RWPE1 (cell line): Measurements from ENCODE around the gene RAP1GAP2.

Experiments used
- CTCF ChIA-PET: fragments of 350-600 bp; sonication (Branson Sonifier 250); formaldehyde crosslinking; extraction: SDS; loops from one replicate; lab custom pipeline; 2021; lab: Yijun Ruan, JAX
- POLR2A ChIA-PET: fragments of 400-600 bp; formaldehyde crosslinking; extraction: SDS; loops from one replicate; lab custom pipeline; 2020; ENCODE audit warnings: antibody characterized with exemption; ENCODE audit not compliant: low non-redundant PET; lab: Yijun Ruan, JAX
- DNase-seq: peaks from one replicate; pipeline ENCODE4 v3.0.0; 2012; ENCODE audit warnings: low spot score
- H3K27ac ChIP-seq: fragments of 450-650 bp; 2 replicates; pipeline ENCODE4 v1.5.1; 2017
- TF ChIP-seq, protein P1 (sequence below): fragments of 450-650 bp; conservative IDR thresholded peaks from 2 replicates; pipeline ENCODE4 v1.5.1; 2017; ENCODE audit warnings: low read depth, mild to moderate bottlenecking

RAP1GAP2 gene

DNA sequence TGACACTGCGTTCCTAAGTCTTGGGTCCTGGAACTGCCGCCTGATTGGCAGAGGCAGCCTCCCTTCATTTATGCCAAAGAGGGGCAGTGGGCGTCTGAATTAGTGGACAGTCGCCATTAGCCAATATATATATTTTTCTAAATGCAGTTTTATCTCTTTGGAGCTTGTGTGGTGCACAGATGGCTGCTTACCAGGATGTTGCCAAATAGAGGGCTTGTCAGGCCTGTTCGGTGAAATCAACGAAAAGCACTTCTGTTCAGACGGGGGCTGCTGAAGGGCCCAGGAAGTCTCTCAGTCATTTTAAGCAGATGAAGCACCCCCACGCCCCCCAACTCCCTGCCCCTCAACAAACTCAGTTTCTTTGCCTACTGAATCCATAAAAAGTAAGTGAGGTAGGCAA lies 66.0 kb downstream of the RAP1GAP2 start:
- DNase-seq, result no peak
- TF ChIP-seq, protein P1, sequence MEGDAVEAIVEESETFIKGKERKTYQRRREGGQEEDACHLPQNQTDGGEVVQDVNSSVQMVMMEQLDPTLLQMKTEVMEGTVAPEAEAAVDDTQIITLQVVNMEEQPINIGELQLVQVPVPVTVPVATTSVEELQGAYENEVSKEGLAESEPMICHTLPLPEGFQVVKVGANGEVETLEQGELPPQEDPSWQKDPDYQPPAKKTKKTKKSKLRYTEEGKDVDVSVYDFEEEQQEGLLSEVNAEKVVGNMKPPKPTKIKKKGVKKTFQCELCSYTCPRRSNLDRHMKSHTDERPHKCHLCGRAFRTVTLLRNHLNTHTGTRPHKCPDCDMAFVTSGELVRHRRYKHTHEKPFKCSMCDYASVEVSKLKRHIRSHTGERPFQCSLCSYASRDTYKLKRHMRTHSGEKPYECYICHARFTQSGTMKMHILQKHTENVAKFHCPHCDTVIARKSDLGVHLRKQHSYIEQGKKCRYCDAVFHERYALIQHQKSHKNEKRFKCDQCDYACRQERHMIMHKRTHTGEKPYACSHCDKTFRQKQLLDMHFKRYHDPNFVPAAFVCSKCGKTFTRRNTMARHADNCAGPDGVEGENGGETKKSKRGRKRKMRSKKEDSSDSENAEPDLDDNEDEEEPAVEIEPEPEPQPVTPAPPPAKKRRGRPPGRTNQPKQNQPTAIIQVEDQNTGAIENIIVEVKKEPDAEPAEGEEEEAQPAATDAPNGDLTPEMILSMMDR, result no peak
- POLR2A ChIA-PET, result no interaction called here
- no peak overlapping the region for H3K27ac ChIP-seq
- CTCF ChIA-PET, result interaction anchor here (1.6 kb wide), 1 partner anchor 13 kb away, joined by 5 read pairs; no protein-coding TSS in a partner anchor

DNA sequence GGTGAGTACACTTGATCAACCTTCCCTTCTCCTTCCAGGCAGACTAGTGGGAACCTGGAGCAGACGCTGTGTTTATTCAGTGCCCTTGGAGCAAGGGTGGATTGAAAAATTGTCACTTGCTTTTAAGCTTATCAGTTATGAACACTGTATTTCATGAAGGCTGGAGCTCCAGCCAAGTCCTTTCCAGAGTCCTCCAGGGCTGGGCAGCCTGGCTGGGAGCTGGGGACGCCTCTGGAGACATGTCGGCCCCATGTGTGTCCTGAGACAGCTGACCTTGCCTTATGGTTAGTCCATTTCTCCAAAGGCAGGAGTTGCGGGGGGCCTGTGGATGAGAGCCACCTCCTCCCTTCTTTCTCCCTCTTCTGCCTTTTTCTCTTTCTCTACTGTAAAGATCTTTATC lies 67.0 kb downstream of the RAP1GAP2 start:
- CTCF ChIA-PET, result interaction anchor here (0.6 kb wide), 1 partner anchor 148 kb away, joined by 4 read pairs; no protein-coding TSS in a partner anchor
- H3K27ac ChIP-seq, result no peak overlapping the region
- TF ChIP-seq, protein P1, result no peak
- POLR2A ChIA-PET, result interaction anchor here (0.6 to 0.7 kb wide), 2 partner anchors 9 to 165 kb away, joined by 3 to 5 read pairs; no protein-coding TSS in a partner anchor
- DNase-seq, result no peak

DNA sequence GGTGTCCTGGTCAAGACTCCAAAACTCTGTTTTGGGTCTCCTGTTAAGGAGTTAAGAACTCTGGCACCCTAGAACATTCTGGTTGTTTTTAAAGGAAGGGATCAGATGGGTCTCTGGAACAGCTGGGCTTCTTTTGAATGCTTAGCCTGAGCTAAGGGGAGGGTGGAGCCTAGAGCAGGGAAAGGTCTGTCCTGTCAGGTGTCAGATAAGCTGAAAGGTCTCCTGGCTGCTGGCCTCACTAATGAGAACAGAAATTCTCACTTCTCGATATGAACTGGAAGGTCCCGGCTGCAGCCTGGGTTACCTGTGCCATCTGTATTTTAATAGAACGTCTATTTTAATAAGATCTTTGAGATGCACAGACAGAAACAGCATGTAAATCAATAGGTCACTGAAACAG lies 69.0 kb downstream of the RAP1GAP2 start:
- TF ChIP-seq, protein P1, result no peak
- ChIA-PET POLR2A (no interaction called here), CTCF (no interaction called here)

DNA sequence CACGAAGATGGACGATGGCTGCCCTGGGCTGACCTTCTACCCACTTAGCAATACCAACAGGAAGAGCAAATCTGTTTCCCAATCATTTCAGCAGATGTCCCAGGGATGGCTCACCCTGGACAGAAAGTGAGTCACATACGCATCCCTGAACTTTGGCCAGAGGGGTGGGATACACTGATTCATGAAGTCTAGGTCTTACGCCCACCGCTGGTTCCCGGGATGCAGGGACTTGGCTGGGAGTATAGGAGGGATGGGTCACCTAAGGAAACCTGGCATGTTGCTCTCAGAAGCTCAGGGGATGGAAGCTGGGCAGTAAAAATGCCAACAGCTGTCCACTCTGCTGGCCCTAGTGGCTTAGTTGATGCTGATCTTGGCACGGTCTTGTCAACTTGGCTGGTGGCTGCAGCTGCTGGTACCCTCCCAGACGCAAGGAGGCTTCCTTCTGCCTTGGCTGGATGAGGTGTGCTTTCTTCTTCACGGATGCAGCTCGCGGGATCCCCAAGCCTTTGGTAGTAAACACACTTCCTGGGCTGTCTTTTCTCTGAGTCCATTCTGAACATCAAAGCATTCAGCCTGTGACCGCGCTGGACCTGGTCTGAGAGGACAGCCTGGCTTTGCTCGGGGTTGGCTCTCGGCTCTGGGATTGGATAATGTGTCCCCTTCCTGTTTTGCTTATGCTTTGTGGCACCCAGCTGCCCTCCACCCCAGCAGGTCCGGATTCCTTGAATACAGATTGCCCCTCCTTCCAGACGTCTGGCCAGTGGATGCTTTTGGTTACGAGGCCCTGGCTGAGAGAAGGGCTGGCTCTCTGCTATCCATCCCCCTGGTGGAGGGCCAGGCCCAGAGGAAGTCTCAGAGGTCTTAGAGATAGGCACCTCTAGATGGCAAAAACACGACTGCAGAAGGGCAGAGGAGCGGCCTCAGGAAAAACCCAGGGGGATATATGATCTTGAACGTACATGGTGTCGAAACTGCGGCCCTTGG lies 71.5 kb downstream of the RAP1GAP2 start:
- DNase-seq, result peak; percentile 24
- CTCF ChIA-PET, result interaction anchor here (0.6 to 1.8 kb wide), 3 partner anchors 19 to 1172 kb away, joined by 3 to 7 read pairs (median 5); no protein-coding TSS in a partner anchor
- TF ChIP-seq, protein P1, result no peak
- POLR2A ChIA-PET, result no interaction called here
- peak overlapping the region; percentile 49 for H3K27ac ChIP-seq

More for the DNA sequence above, 69.0 kb downstream of the RAP1GAP2 start:
- H3K27ac ChIP-seq, result no peak overlapping the region
- no peak for DNase-seq

DNA sequence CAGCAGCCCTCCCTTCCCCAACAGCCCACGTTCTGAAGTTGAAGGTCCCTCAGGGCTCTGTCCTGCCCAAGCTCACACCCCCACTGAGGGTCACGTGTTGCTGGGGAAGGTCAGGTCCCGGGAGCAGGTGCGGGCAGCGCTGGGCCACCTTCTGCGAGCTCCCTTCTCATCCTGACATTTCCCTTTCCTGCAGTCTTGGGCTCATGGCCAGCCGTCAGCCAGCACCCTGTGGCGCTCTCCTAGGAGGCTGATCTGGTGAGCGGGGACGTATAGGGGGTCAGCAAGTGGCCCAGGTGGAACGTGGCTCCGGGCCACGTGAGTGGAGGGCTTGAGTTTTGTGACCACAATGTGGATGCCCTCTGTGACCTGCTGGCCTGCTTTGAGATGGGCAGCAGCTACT lies 73.4 kb downstream of the RAP1GAP2 start:
- no peak overlapping the region for H3K27ac ChIP-seq

DNA sequence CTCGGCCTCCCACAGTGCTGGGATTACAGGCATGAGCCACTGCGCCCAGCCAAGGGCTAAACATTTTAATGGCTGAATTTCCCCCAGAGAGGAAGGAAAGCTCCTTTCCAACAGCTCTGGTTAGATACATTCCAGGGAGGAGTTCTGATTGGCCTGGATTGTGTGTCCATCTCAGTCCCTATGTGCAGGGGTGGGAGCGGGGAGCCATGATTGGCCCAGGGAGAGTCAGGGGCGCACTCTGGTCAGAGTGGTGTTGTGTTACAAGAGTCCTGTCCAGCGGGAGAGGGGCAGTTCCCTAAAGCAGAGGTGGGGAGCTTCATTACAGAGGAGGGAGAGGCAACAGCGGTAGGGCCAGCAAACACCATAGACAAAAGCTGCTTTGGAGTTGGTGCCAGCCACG lies 75.0 kb downstream of the RAP1GAP2 start:
- CTCF ChIA-PET, result interaction anchor here (1.3 kb wide), 1 partner anchor 10 kb away, joined by 4 read pairs; no protein-coding TSS in a partner anchor
- no peak for DNase-seq
- H3K27ac ChIP-seq, result peak overlapping the region; percentile 10; the same call in 1 of the 2 replicates
- POLR2A ChIA-PET, result no interaction called here
- TF ChIP-seq, protein P1, result no peak

More for the DNA sequence above, 73.4 kb downstream of the RAP1GAP2 start:
- no peak for DNase-seq
- TF ChIP-seq, protein P1, result no peak
- ChIA-PET CTCF (interaction anchor here (0.6 to 0.8 kb wide), 2 partner anchors 179 to 491 kb away, joined by 4 read pairs; no protein-coding TSS in a partner anchor), POLR2A (no interaction called here)
